Measurements from ENCODE around the gene AFF2. TPM values are rescaled to one million over a fixed set of nuclear protein-coding genes. Genes with fewer than 3 reads are reported as not detected.

AFF2 gene
- total RNA-seq, 1 donor from 2014 or later, result 0.74 TPM

DNA sequence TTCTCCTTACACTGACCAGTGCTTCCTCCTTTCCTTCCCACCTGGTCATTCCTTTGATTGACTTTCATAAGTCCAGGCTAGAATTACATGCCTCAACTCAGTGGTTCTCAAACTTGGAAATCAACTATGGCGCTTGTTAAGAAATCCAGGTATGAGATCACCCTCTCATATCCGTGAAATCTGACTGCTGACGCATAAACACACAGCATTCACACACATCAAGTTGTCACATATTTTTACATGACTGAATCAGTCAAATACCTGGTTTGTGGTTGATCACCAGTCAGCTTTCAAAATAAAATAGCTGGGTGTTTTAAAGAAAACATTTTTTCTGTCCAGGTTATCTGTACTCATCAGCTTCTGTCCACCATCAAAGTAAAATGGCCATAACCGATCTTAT, 433.5 kb downstream of the AFF2 start:
- H3K27me3 ChIP-seq, result no peaks in the 10 kb centered on the region
- no peaks in the 10 kb centered on the region for H3K4me1 ChIP-seq
- TF ChIP-seq POLR2A (IDR thresholded peaks at IDR 0.05) (no peak), CTCF (IDR thresholded peaks at IDR 0.05) (no peak)
- no peak overlapping the region for H3K27ac ChIP-seq
- no peak for DNase-seq (ENCODE audit: extremely low spot score in 2 of 2)
- no peak overlapping the region for H3K4me3 ChIP-seq
- no peaks in the 10 kb centered on the region for H3K36me3 ChIP-seq
- no peaks in the 10 kb centered on the region for H3K9me3 ChIP-seq
- intact Hi-C loops (cut with DNase I), result no loop called here

GRCh38 chrX:148938348-148938747, 437.9 kb downstream of the AFF2 start:
- intact Hi-C loops (cut with DNase I), result no loop called here
- H3K36me3 ChIP-seq, result no peaks in the 10 kb centered on the region
- no peaks in the 10 kb centered on the region for H3K9me3 ChIP-seq
- no peak for DNase-seq (ENCODE audit: extremely low spot score in 2 of 2)
- no peak overlapping the region for H3K4me3 ChIP-seq
- H3K27ac ChIP-seq, result no peak overlapping the region
- TF ChIP-seq POLR2AphosphoS5 (IDR thresholded peaks at IDR 0.05; ENCODE audit: insufficient read depth in 1 of 2, low read depth in 1 of 2) (no peak), CTCF (IDR thresholded peaks at IDR 0.05) (no peak), POLR2A (IDR thresholded peaks at IDR 0.05) (no peak)
- H3K27me3 ChIP-seq, result no peaks in the 10 kb centered on the region
- H3K4me1 ChIP-seq, result no peaks in the 10 kb centered on the region

- intact Hi-C loops (cut with DNase I), result no loop called here
- Histone ChIP-seq H3K4me1 (no peaks in the 10 kb centered on the region), H3K36me3 (no peaks in the 10 kb centered on the region), H3K27ac (no peak overlapping the region), H3K9me3 (no peaks in the 10 kb centered on the region), H3K4me3 (no peak overlapping the region), H3K27me3 (no peaks in the 10 kb centered on the region)
- no peak for DNase-seq (ENCODE audit: extremely low spot score in 2 of 2)
- no peak for TF ChIP-seq POLR2AphosphoS5 (IDR thresholded peaks at IDR 0.05; ENCODE audit: insufficient read depth in 1 of 2, low read depth in 1 of 2)
Measured at GRCh38 chrX:148940411-148940996, 440.1 kb downstream of the AFF2 start.

- no peak for DNase-seq (ENCODE audit: extremely low spot score in 2 of 2)
- Histone ChIP-seq H3K27ac (no peak overlapping the region), H3K4me3 (no peak overlapping the region), H3K9me3 (no peaks in the 10 kb centered on the region), H3K36me3 (no peaks in the 10 kb centered on the region), H3K4me1 (no peaks in the 10 kb centered on the region), H3K27me3 (no peaks in the 10 kb centered on the region)
- intact Hi-C loops (cut with DNase I), result no loop called here
- no peak for TF ChIP-seq POLR2A (IDR thresholded peaks at IDR 0.05)
- no peak for TF ChIP-seq CTCF (IDR thresholded peaks at IDR 0.05)
- no peak for TF ChIP-seq POLR2AphosphoS5 (IDR thresholded peaks at IDR 0.05; ENCODE audit: insufficient read depth in 1 of 2, low read depth in 1 of 2)
Measured at GRCh38 chrX:148942754-148943153, 442.3 kb downstream of the AFF2 start.

GRCh38 chrX:148947399-148947975, 447.1 kb downstream of the AFF2 start:
- H3K4me1 ChIP-seq, result no peaks in the 10 kb centered on the region
- no peak overlapping the region for H3K27ac ChIP-seq
- no peaks in the 10 kb centered on the region for H3K36me3 ChIP-seq
- no peak for TF ChIP-seq CTCF (IDR thresholded peaks at IDR 0.05)
- TF ChIP-seq POLR2AphosphoS5 (IDR thresholded peaks at IDR 0.05; ENCODE audit: insufficient read depth in 1 of 2, low read depth in 1 of 2), result no peak
- no peak for DNase-seq (ENCODE audit: extremely low spot score in 2 of 2)
- no peaks in the 10 kb centered on the region for H3K9me3 ChIP-seq
- H3K27me3 ChIP-seq, result no peaks in the 10 kb centered on the region
- no peak overlapping the region for H3K4me3 ChIP-seq
- intact Hi-C loops (cut with DNase I), result no loop called here
